Spleen (tissue), 7 donors: ENCODE results near the gene GALNTL6.

ENCODE experiments used
- CTCF ChIP-seq, 11 experiments: fragments of 200-600 bp in 7 of 11; fragments of 450-650 bp in 4 of 11; sonication (generic) in 4 of 11; IDR thresholded peaks in 8 of 11; conservative IDR thresholded peaks in 3 of 11; 1 replicate in 7 of 11; 2 replicates in 4 of 11; pipeline versions ENCODE4 v1.4.0 to v1.8.0; 2016 to 2021; ENCODE audit warnings: antibody characterized with exemption in 11 of 11, inconsistent platforms in 4 of 11, mild to moderate bottlenecking in 1 of 11
- POLR2A ChIP-seq, 3 donors: fragments of 450-650 bp; IDR thresholded peaks; one replicate each; pipeline ENCODE4 v1.5.1; 2017; ENCODE audit warnings: antibody characterized with exemption in 3 of 3, mild to moderate bottlenecking in 1 of 3
- donor health status: DM: no; HTN: no; CAD: no; lungs with moderate emphysema.
- donor health status: DM: no; HTN: no; CAD: no.
- donor health status: DM: no; HTN: no; CAD: no.

DNA sequence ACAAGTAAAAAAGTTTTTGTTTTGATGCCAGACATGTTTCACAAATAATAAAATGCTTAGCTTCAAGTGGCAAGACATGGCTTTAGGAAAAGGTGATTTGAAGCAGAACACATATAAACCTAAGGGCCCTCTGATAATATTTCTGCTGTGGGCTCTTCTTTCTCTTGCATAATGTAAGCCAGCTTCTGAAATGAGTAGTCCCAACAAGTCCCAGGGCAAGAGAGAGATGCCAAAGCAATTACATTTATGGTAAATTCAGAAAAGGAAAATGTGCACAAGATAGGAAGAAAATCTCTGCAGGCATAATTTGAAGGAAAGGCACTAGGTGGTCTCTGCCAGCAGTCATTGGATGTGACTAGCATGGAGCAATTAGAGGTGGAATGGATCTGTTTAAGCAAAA, 1184.7 kb downstream of the GALNTL6 start:
- TF ChIP-seq CTCF (IDR thresholded peaks at IDR 0.05 in 8 of 11, conservative IDR thresholded peaks at IDR 0.05 in 3 of 11): no peak
- TF ChIP-seq POLR2A (IDR thresholded peaks at IDR 0.05): no peak
